Ishikawa (cell line): ENCODE measurements around the gene SRP72.

Experiments
- CEBPB ChIP-seq: IDR thresholded peaks from 2 replicates; pipeline ENCODE4 v1.6.1; 2012
- CREB1 ChIP-seq: IDR thresholded peaks from 2 replicates; pipeline ENCODE4 v1.6.1; 2012; ENCODE audit warnings: low read depth
- EGR1 ChIP-seq: IDR thresholded peaks from 2 replicates; pipeline ENCODE4 v1.6.1; 2012
- EP300 ChIP-seq: IDR thresholded peaks from 2 replicates; pipeline ENCODE4 v1.6.1; 2012; ENCODE audit warnings: borderline replicate concordance
- FOXM1 ChIP-seq: IDR thresholded peaks from 2 replicates; pipeline ENCODE4 v1.6.1; 2012; ENCODE audit warnings: low read depth, borderline replicate concordance
- MAX ChIP-seq: IDR thresholded peaks from 2 replicates; pipeline ENCODE4 v1.6.1; 2012
- NFIC ChIP-seq: IDR thresholded peaks from 2 replicates; pipeline ENCODE4 v1.6.1; 2012
- RAD21 ChIP-seq: IDR thresholded peaks from 2 replicates; pipeline ENCODE4 v1.6.1; 2012; ENCODE audit warnings: low read depth
- REST ChIP-seq: IDR thresholded peaks from 2 replicates; pipeline ENCODE4 v1.6.1; 2012; ENCODE audit warnings: low read depth, mild to moderate bottlenecking
- TAF1 ChIP-seq: IDR thresholded peaks from 2 replicates; pipeline ENCODE4 v1.6.1; 2012; ENCODE audit warnings: low read depth, mild to moderate bottlenecking
- TCF12 ChIP-seq: IDR thresholded peaks from 2 replicates; pipeline ENCODE4 v1.6.1; 2012; ENCODE audit warnings: low read depth
- TEAD4 ChIP-seq: IDR thresholded peaks from 2 replicates; pipeline ENCODE4 v1.6.1; 2012
- USF1 ChIP-seq: IDR thresholded peaks from 2 replicates; pipeline ENCODE4 v1.6.1; 2012
- YY1 ChIP-seq: IDR thresholded peaks from 2 replicates; pipeline ENCODE4 v1.6.1; 2012; ENCODE audit warnings: low read depth
- ZBTB7A ChIP-seq: IDR thresholded peaks from 2 replicates; pipeline ENCODE4 v1.6.1; 2012; ENCODE audit warnings: low read depth

SRP72 gene

GRCh38 chr4:56462157-56462556 is 5.3 kb upstream of the SRP72 start:
- no peak for TF ChIP-seq CEBPB
- TF ChIP-seq ZBTB7A: no peak
- no peak for TF ChIP-seq REST
- TF ChIP-seq MAX: no peak
- TF ChIP-seq EP300: no peak
- TF ChIP-seq FOXM1: no peak
- no peak for TF ChIP-seq RAD21
- no peak for TF ChIP-seq TAF1
- TF ChIP-seq EGR1: no peak
- no peak for TF ChIP-seq USF1
- no peak for TF ChIP-seq NFIC
- no peak for TF ChIP-seq CREB1

GRCh38 chr4:56463711-56464110 is 3.7 kb upstream of the SRP72 start:
- TF ChIP-seq YY1: no peak
- no peak for TF ChIP-seq NFIC
- TF ChIP-seq MAX: no peak
- no peak for TF ChIP-seq FOXM1
- TF ChIP-seq ZBTB7A: no peak
- TF ChIP-seq TEAD4: no peak
- no peak for TF ChIP-seq USF1
- TF ChIP-seq REST: no peak
- TF ChIP-seq TAF1: no peak
- no peak for TF ChIP-seq EP300
- TF ChIP-seq TCF12: no peak
- no peak for TF ChIP-seq RAD21
- no peak for TF ChIP-seq EGR1
- no peak for TF ChIP-seq CREB1
- TF ChIP-seq CEBPB: no peak

GRCh38 chr4:56464581-56464980 is 2.8 kb upstream of the SRP72 start:
- TF ChIP-seq RAD21 (no peak), NFIC (no peak), REST (no peak)

- TF ChIP-seq TCF12 (no peak), TEAD4 (peak; percentile 35; the same call in 1 of the 2 replicates)
Observed at GRCh38 chr4:56465599-56466295, 1.7 kb upstream of the SRP72 start.

- TF ChIP-seq TAF1: no peak
- no peak for TF ChIP-seq USF1
- TF ChIP-seq ZBTB7A: no peak
- TF ChIP-seq EP300: no peak
- no peak for TF ChIP-seq REST
- TF ChIP-seq CEBPB: no peak
- TF ChIP-seq CREB1: no peak
- TF ChIP-seq EGR1: no peak
- no peak for TF ChIP-seq TEAD4
- TF ChIP-seq YY1: no peak
Observed at GRCh38 chr4:56466910-56467283, 520 bp upstream of the SRP72 start.
